NCI-H2196 (cell line): ENCODE results near the gene NLRC5.
A peak's percentile ranks its signal among the peaks of the same experiment; 100 is the strongest.

Experiments
- DNase-seq: peaks from one replicate; lab custom pipeline; 2025; ENCODE audit not compliant: unreplicated experiment; lab: John Stamatoyannopoulos, UW

NLRC5 gene

GRCh38 chr16:57115514-57116182, 126.3 kb downstream of the NLRC5 start:
- DNase-seq = peak; percentile 46

- no peak for DNase-seq
Measured at GRCh38 chr16:57118461-57119084, 129.2 kb downstream of the NLRC5 start.

- DNase-seq = no peak
Measured at GRCh38 chr16:57123216-57123973, 134.0 kb downstream of the NLRC5 start.

GRCh38 chr16:57123974-57124674, 134.8 kb downstream of the NLRC5 start:
- DNase-seq = peak; percentile 2

- no peak for DNase-seq
Measured at GRCh38 chr16:57125376-57125775, 136.0 kb downstream of the NLRC5 start.

- no peak for DNase-seq
Measured at GRCh38 chr16:57125969-57126368, 136.6 kb downstream of the NLRC5 start.

- no peak for DNase-seq
Measured at GRCh38 chr16:57126411-57126810, 137.1 kb downstream of the NLRC5 start.

- DNase-seq = no peak
Measured at GRCh38 chr16:57127037-57127763, 137.8 kb downstream of the NLRC5 start.

GRCh38 chr16:57127836-57128235, 138.5 kb downstream of the NLRC5 start:
- no peak for DNase-seq

- no peak for DNase-seq
Measured at GRCh38 chr16:57128771-57129389, 139.5 kb downstream of the NLRC5 start.

GRCh38 chr16:57130950-57131321, 141.6 kb downstream of the NLRC5 start:
- DNase-seq = no peak

- DNase-seq = no peak
Measured at GRCh38 chr16:57131351-57131970, 142.1 kb downstream of the NLRC5 start.

GRCh38 chr16:57132470-57132869, 143.1 kb downstream of the NLRC5 start:
- DNase-seq = peak; percentile 1

GRCh38 chr16:57133031-57133430, 143.7 kb downstream of the NLRC5 start:
- no peak for DNase-seq
